CD4-positive, alpha-beta T cell treated with Interleukin-17A for 1 hour (primary cell): Measurements from ENCODE around the gene QARS1.

ENCODE experiments used
- DNase-seq: peaks from one replicate; pipeline ENCODE4 v3.0.0-alpha.2; 2020

The QARS1 gene

DNA sequence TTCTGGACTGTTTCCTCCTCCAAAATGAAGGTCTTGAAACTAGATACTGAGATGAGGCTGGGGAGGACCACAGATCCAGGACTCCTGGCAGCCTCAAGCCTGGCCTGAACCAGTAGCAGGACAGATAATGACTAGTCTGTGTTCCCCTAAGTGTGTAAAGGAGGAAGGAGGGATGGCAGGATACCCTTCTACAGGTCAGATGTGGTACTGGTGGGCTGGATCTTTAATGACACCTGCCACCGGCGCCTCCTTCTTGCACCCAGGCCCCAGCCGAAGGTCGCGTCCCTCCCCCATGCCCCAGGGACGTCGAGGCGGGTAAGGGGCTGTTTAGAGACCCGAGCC lies 15.5 kb upstream of the QARS1 start:
- DNase-seq, result peak; percentile 17

DNA sequence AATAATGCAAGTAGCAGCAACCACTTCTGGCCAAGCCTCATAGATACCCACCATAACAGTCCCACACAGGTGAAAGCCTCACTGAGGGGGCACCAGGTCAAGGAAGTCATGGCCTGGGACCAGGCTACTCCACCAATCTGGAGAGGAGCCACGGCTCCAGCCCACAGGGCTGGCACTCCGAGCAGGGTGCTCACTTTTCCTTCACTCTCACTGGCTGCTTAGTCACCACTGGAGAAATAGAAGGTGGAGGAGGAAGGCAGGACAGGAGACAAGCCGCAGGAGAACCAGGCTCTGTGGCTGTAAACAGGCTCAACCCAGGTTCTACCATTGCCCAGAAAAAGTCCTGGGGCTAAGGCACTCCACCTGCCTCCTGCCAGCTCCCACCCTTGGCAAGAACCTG lies 14.9 kb upstream of the QARS1 start:
- DNase-seq, result no peak

DNA sequence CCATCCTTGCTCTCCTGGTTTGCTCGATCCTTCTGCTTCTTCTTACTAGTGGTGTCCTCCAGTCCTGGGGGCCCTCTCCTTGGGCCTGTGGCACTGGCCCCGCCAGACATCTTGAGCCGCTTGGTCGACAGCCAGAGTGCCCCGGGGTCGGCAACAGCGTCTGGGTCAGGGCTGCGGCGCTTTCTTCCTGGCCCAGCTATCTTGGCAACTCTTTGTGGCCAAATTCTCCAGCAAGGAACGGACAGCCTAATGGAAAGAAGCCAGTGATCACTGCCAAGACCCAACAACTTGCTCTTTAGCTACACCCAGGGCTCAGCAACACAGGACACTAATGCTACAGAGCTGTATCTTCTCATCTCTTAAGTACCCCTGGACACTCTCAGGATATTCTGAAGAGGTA lies 14.5 kb upstream of the QARS1 start:
- no peak for DNase-seq

DNA sequence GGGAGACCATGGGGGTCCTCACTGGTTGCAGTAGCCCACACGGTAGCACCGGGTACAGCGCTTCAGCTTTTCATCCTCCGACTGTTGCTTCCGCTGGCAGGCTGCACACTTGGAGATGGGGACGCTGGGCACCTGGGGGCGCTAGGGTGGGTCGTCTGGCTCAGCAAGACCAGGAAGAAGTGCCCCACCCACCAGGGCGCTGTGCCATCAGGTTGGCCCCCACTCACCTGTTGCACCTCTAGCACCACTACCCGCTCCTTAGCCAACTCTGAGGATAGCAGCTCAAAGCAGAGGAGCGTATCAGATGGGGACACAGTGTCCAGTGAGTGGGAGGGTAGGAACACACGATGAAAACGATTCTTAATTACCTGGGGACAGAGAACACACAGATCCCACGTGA lies 7.7 kb upstream of the QARS1 start:
- DNase-seq, result no peak

DNA sequence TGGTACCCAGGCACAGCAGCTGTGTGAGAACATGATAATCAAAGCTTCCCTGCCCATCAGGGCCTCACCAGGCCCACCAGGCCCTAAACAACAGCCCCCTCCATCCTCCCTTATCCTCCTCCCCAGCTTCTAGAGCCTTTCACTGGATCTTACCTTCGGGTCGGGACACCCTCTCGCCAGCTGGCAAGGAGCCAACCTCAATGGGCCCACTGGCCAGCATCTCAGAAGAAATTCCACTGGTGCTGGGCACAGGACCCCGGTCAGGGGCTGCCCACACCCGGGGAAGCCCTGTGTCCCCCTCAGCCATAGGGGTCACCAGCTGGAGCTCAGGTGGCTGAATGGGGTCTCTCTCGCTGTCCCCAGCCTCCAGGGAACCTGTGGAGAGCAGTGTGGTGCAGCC lies 6.8 kb upstream of the QARS1 start:
- no peak for DNase-seq

DNA sequence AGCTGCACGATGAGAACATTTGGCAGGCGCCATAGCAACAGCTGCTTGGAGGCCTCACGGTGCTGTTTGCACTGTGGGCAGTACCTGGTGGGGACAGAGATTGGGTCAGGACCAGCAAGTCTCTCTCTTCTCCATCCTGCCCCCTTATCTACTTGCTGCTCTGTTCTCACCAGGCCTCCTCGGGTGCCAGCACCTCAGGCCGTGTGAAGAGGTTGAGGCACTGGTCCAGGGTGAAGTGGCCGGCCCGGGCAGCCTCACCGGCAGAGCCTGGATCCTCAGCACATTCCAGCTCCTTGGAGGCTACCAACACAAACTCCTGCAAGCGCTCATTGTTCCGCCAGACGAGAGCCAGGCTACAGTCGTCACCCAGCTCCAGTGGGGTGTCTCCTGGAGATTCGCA lies 6.2 kb upstream of the QARS1 start:
- DNase-seq, result no peak

DNA sequence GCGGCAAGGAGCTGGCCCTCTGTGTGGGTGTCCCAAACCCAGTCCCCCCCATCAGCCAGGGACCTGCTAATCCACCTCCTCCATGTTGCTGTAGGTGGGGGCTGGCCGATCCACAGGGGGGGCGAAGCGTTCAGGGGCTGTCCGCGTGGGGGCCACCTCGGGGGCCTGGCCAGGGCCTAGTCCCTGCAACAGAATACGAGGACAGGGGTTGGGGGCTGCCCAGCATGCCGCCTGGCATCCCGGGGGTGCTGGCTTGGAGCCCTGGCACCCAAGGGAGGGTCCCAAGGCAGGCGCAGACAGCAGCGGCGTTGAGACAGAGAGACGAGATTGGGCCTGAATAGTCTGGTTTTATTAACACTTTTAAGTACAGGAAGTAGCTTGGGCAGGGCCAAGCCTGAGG lies 3.8 kb upstream of the QARS1 start:
- no peak for DNase-seq

DNA sequence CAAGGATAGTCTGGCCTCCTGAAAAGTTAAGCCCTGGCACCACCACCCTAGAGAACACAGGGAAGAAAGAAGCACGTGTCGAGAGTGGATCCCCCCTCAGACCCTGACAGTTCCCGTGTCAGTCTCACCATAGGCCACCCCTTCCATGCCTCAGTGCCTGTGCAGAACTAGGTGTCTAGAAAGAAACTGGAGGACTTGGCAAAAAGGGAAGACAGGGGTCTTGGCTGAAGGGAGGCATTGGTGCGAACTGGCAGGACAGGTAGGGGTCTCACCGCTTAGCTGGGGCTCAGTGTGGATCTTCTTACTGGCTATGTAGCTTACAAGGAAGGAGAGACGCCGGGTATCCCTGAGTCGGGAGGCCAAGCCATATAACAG lies 518 bp downstream of the QARS1 start:
- DNase-seq, result no peak

DNA sequence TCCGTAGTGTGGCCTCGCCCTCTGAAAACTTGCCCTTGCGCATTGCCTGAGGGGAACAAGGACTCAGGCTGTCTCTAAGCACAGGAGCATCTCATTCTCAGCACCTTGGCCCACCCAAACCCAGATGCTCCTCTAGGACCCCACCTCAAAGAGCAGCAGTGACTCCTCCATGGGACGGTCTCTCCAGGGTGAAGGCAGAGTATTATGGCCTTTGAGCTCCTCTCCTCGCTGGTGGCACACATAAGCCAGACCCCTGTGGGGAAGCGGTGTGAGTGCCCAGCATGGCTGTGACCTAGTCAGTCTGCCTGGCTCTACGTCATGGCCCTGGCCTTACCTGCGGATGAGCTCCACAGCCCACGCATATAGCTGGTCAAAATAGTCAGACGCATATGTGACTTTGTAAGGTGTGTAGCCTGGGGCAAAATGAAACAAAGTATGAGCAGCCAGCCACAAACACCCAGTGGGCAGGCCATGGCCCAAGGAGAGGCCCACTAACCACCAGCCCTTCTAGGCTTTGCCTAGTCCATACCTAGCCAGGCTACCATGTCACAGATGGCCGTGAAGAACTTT lies 4.4 kb downstream of the QARS1 start:
- no peak for DNase-seq

DNA sequence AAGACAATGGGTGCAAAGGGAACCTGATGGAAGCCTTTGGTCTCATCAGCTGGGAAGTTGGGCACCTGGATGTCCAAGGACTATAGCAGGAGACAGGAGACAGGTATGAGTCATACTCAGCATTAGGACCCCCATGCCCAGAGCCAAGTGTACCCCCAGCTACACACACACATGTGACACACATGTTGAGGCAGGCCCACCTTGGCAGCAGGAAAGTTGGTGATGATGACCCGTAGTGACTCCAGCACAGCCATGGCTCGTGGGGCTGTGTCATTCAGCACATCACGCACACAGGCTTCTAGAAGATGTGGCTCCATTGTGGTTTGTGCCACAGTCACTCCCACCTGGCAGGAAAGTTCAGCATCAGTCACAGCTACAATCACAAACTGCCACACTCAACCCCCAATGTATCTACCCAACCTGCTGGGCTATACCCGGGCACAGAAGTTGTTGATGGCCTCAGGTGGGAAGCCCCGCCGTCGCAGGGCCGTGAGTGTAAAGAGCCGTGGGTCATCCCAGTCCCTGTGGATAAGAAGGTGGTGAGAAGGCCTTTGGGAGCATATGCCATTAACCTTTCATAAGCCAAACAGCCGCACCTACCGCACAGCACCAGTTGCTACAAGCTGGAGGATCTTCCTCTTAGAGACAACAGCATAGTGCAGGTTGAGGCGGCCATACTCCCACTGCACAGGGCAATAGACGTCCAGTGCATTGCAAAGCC lies 5.5 kb downstream of the QARS1 start:
- DNase-seq, result no peak

DNA sequence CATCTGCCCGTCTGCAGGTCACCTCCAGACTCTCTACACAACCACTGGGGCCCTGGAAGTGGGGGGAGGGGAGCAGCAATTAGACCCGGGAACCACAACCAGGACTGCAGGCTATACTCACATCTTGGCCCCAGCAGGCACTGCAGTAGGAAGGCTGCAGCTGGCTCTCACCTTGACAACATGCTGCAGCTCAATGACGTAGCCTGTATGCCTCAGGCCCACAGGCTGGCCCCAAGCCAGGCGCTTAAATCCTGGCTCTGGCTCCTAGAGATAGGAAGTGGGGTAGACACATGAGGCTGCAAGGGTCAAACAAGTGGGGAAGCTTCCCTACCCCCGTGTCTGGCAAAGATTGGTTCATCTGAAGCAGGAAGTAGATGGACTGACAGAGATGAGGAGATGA lies 6.1 kb downstream of the QARS1 start:
- DNase-seq, result no peak

DNA sequence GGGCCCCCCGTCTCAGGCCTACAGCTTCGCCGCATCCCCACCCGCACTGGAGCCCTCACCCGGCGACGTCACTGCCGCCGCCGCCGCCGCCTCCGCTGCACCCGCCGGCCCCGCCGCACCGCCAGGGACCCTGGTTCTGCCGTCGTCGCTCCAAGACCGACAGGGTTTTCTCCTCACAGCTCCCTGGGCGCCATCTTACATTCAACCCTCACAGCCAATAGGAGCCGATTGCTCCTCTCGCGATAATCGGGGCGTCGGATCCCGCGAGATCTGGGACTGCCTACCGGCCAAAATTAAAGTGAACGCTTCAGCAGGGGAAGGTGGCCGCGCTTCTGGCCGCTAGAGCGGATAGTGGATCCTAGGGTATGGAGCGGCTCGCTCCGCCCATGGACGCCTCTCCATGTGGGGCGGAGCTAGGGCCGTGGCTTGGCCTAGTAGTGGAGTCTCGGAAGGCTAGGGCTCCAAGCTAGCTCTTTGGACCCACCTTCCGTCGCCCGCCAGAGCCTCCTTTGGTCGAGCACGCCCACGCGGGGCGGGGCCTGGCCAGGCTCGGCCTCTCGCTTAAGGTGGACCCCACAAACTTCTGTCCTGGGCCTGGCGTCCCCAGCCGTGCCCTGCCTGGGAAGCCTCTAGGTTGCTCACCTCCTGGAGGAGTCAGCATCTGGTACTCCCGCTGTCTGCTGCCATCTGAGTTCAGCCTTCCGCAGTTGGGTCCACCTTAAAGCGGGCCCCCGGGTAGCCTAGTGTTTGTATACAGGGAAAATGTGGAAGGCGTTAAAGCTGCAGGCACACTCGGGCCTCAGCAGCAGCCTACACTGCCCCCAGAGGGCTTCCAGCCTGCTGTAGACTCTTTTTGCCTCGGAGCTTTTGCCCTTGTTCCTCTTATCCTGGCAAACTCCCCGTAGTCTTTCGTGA lies 10.4 kb downstream of the QARS1 start, which contains the start of gene QRICH1:
Gene QRICH1, minus strand, starts transcription at position 219 of the 915 bp plus-strand sequence. CDS start 17,054 bp downstream, outside the sequence.
- peak; percentile 98 for DNase-seq

DNA sequence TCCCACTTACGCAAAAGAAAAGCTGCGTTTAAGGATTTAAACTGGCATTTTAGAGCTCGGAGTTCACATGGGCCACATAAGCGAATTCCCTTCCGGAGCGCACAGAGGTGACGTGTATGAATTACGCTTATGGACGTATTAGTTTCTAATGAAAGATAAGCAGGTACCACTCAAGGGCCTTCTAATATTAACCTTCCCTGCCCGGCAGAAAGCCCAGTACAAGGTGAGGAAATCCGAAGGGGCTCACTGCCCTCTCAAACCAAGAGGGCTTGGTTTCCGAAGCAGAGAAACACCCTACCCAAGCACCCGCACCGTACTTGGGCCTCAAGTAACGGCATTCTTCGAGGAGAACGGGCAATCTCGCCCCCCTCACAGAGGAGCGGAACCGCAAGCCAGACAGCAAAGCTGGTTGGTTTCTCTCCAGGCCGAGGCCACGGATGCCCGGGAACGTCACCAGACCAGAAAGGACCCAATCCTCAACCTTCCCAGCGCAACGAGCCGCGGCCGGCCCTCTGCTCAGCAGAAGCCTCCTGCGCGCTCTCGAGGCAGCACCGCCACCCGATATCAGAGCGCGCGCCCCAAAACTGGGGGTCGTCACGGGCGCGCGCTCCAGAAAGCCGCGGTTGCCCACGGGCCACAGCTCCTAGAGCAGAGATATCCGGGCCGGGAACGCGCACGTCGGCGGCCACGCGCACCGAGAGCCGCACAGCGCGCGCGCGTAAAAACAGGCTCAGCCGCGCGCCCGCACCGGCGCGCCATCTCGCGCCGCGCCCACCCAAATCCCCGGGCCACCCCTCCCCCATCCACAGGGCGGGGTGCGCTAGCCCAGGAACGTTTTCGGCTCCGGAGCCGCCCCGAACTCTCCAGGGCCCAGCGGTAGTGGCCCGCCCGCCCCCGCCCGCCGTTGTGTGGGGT lies 11.4 kb downstream of the QARS1 start:
- DNase-seq, result peak; percentile 86

DNA sequence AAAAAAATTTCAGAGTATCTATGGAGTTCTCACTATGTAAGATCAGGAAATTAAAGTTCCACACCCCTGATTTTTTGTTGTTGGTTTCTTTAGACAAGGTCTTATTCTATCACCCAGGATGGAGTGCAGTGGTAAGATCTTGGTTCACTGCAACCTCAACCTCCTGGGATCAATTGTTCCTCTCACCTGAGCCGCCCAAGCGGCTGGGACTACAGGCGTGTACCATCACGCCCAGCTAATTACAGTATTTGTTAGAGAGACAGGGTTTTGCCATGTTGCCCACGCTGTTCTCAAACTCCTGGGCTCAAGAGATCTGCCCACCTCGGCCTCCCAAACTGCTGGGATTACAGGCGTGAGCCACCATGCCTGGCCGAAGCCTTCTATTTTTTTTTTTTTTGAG lies 23.1 kb downstream of the QARS1 start:
- no peak for DNase-seq

DNA sequence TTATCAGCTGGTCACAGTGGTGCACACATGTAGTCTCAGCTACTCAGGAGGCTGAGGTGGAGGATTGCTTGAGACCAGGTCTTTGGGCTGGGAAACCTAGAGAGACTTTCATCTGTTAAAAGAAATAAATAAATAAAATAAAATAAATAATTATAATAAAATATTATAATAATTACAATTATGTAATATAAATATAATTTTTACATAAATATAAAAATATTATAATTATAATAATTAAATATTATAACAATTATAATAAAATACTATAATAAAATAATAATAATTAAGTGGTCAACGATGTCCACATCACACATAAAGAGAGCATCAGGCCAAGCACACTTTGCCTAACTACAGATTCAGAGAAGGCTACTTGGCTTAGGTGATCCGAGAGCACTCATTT lies 25.3 kb downstream of the QARS1 start:
- no peak for DNase-seq

DNA sequence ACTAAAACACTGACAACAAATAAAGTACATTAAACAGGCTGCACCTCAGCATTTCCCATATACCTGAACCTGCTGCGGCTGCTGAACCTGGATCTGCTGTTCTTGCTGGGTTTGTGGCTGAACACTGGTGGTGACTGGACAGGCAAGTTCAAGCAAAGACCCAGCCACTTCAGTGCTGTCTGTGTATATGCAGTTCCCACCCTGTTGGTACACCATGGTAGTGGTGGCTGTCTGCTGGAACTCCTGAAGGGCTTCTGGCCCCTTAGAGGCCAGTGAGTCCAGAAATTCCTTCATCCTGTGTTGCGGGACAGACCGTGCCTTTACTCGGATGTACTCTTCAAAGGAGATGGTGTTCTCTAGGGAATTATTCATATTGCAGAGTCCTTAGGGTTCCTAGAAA lies 27.9 kb downstream of the QARS1 start:
- DNase-seq, result no peak

DNA sequence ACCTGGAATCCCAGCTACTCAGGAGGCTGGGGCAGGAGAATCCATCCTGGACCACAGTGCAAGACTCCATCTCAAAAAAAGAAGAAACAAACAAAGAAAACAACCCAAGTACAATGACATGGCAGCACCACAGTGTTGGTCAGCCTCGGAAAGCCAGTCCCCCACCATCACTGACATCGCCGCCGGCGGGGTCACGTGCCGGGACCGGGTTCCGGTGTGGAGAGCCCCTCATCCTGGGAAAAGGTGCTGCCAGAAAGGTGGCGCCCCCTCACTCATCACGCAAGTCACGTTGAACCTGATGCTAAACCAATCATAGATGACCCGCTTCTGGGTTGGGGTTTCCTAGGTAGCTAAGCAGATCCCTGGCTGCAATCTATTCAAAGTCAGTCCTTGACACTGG lies 28.4 kb downstream of the QARS1 start:
- DNase-seq, result no peak

DNA sequence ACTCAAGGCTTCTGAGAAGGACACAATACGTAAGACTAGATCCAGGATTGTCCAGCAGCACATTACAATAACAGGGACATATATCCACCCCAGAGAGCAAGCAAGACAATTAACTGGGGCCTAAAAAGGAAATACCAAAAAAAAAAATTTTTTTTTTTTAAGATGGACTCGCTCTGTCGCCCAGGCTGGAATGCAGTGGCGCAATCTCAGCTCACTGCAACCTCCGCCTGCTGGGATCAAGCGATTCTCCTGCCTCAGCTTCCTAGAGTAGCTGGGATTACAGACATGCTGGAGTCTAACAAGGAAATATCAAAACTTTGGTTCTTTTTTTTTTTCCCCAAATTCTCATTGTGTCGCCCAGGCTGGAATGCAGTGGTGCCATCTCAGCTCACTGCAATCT lies 46.5 kb downstream of the QARS1 start:
- DNase-seq, result no peak

DNA sequence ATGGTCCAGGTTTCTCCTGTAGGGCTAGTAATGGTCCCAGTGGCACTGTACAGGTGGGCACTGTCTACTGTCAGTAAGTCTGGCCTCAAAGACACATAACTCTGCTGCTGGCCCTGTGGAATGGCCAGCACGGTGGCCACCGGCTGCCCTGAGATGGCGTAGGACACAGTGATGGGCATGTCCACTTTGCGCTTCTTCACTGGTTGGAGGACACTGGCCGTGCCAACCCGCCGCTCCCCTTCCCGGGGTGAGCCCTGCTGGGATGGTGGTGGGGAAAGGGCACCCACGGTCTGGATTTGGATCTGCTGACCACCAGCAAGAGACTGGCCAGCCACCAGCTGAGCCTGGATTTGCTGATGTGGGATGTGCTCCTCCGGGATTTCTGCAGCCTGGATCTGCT lies 47.3 kb downstream of the QARS1 start:
- DNase-seq, result no peak

DNA sequence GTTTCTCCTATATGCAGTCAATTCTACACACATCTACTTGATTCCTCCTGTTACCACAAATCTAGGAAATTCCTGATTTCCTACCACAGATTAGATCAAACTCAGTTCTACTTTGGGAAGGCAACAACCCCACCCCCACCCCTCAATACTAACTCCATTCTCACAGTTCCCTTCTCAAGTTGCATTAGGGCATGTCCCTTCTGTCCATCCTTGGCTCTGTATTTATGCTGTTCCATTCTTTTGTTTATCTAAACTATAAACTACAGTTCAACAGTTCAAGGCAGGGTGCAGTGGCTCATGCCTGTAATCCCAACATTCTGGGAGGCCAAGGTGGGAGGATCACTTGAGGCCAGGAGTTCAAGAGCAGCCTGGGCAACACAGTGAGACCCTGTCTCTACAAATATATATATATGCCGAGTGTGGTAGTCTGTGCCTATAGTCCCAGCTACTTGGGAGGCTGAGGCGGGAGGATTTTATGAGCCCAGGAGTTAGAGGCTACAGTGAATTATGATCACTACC lies 50.2 kb downstream of the QARS1 start:
- DNase-seq, result no peak

DNA sequence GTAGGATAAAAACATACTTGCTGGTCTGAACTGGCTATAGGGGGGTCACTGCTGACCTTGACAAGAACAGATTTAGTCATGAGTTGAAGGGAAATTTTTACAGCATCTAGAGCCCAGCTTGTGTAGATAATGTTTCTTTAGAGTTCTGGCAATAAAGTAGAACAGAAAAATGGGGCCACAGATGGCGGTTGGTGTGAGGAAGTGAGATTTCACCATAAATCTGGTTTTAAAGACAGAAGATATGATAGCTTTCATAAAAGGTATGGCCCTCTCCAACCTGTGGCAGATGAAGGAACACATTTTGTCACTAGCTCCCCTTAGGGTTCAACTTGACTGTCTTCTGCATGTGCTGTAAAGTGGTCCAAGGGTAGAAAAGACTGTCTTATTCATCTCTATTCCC lies 51.0 kb downstream of the QARS1 start:
- no peak for DNase-seq
